AG09319 (cell line): Measurements from ENCODE around the gene SLX9.

ENCODE experiments used
- DNase-seq: peaks from one replicate; pipeline ENCODE4 v3.0.0-alpha.2; 2010; ENCODE audit warnings: low read depth; ENCODE audit errors: extremely low read depth
- TF ChIP-seq, protein P1 (sequence below): IDR thresholded peaks from 2 replicates; pipeline ENCODE4 v1.5.1; 2011; ENCODE audit warnings: low read depth, mild to moderate bottlenecking, inconsistent platforms, low read length, moderate library complexity

SLX9 gene

DNA sequence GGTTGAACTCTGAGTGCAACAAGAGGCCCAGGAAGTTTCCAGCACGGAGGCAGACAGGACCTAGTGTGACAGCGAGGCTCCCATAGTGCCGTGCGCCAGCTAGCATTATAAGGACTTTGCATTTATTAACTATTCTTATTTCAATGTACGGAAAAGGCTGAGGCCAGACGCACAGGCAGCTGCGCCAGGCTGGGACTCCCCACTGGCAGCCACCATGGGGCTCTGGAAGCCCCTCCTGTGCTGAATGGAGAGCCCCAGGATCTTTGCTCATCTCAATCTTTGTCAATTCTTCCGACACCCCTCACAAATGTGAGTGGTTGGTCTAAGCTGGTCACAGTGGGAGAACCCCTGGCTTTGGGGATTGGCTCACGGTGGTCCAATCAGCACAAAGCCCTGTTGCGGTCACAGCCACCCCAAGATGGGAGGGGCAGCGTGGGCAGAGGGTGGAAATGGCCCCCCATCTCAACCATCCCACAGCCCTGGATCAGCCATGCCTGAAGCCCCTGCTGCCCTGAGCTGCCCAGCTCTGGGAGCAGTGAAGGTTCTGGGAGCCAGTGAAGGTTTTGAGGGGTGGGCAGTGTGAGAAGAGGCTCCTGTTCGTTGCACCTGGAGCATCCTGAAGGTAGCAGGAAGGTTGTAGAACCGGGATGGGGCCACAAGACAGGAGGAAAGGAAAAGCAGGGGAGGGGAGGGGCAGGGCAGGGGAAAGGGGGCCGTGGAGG lies 75.1 kb downstream of the SLX9 start:
- TF ChIP-seq, protein P1, sequence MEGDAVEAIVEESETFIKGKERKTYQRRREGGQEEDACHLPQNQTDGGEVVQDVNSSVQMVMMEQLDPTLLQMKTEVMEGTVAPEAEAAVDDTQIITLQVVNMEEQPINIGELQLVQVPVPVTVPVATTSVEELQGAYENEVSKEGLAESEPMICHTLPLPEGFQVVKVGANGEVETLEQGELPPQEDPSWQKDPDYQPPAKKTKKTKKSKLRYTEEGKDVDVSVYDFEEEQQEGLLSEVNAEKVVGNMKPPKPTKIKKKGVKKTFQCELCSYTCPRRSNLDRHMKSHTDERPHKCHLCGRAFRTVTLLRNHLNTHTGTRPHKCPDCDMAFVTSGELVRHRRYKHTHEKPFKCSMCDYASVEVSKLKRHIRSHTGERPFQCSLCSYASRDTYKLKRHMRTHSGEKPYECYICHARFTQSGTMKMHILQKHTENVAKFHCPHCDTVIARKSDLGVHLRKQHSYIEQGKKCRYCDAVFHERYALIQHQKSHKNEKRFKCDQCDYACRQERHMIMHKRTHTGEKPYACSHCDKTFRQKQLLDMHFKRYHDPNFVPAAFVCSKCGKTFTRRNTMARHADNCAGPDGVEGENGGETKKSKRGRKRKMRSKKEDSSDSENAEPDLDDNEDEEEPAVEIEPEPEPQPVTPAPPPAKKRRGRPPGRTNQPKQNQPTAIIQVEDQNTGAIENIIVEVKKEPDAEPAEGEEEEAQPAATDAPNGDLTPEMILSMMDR, result no peak
- no peak for DNase-seq

DNA sequence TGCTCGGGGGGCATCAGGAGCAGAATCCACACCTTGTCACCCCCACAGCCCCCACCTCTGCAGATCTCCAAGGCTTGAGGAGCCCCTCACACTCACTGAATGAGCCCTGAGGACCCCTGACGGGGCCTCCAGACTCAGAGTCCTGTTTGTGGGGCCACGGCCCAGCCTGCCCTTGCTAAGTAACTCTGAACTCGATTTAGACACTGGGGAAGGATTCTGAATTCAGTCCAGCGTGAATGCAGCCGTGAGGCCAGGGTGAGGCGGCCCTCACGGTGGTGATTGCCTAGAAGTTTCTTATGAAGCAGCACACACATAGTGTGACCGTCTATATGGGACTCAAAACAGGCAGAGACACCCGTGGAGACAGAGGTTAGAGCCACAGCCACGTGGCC lies 75.6 kb downstream of the SLX9 start:
- DNase-seq, result no peak
- TF ChIP-seq, protein P1, result no peak

DNA sequence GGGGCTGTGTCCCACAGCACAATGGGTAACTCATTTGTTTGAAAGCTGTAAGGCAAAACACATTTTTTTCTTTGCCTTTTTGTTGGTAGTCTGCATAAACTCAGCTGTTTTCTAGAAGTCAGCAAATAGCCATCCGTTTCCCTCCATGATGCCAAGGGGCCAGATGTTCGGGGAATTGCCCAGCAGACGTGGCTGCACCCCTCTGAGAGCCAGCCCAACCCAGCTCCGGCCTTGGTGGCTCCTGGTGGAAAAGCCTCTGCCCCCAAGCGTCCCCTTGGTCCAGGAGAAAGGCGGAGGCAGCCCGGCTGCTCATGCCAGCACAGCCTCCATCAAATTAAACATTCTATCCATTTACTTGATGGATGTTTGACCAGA lies 76.2 kb downstream of the SLX9 start:
- DNase-seq, result no peak
- TF ChIP-seq, protein P1, result no peak

DNA sequence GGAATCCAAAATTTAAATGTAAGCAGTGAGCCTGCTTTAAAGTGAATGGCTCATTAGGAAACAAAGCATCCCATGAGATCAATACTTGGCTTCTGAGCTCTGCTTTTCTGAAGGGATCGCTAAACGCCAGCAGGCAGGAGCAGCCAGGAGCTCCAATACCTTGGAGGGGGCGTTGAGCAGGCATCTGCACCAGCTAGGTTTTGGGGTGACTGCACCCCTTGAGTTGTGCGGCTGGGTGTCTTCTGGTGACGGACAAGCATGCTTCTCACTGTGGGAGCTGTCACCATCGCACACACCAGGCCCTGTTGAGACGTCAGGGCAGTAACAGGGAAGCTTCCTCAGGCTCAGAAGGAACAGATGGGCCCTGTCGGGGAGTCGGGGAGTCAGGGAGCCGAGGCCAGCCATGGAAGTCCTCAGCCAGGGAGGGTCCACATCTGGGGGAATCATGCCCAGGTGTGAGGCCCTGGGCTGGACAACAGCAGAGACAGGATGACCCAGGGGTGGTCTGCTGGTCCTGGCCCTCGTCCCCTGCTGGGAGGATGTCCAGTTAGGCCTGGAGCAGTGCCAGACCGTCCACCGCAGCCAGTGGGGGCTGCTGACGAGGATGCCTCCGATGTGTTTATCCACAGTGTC lies 76.7 kb downstream of the SLX9 start:
- TF ChIP-seq, protein P1, result no peak
- DNase-seq, result no peak

GRCh38 chr21:45017039-45017960 lies 77.5 kb downstream of the SLX9 start:
- DNase-seq, result no peak

DNA sequence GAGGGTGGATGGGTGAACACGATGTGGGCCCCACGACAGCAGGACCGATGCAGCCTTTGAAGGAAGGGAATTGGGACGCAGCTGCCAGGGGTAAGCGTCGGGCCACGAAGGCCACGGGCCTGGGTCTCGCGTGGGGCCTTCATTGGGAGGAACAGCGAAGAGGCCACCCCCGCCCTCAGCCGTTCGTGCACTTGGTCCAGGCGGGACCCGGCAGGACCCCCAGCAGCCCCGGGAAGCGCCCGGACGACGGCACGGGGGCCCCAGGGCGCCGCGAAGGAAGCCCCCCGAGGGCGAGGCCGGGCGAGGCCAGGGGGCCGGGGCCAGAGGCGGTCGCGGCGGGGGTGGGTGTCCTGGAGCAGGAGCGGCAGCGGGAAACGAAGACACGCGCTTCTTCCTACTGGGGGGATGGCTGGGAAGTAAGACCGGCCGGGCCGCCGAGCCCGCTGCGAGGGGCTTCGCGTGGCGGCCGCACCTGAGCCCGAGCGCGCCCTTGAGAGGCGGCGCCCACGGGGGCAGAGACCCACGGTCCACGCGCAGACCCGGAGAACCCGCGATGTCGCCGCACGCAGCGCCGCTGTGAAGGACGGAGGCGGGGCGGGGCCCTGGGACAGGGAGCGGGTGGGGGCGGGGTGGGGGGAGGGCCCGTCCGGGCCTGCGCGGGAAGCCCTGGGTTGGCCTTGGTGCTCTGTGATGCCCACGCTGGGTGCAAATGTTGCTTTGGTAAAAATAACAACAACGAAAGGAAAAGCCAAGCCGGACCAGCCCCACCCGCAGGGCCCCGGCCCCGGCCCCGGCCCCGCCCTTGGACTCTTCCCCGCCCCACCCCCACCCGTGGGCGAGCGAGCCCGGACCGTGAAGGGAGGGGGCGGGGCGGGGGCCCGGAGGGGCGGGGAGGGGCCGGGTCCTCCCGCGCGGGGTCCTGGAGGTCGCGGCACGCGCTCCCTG lies 78.6 kb downstream of the SLX9 start:
- TF ChIP-seq, protein P1, result no peak

More at GRCh38 chr21:45017039-45017960, 77.5 kb downstream of the SLX9 start:
- TF ChIP-seq, protein P1, result no peak

More for the DNA sequence above, 78.6 kb downstream of the SLX9 start:
- DNase-seq, result no peak
